ENCODE measurements around the gene ACTR3.

DNA sequence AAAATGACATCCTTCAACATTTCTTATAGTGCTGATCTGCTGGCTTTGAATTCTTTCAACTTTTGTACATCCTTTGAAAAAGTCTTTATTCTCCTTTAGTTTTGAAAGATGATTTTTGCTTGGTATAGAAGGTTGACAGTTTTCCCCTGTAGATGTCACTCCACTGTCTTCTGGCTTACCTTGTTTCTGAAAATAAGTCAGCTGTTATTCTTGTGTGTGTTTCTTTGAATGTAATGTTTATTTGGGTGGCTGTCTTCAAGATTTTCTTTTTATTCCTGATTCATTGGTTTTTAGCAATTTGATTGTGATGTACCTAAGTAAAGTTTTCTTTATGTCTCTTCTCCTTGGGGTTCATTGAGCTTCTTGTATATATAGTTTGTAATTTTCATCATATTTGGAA, 47.6 kb downstream of the ACTR3 start:
- no peak for TF ChIP-seq EZH2 (IDR thresholded peaks at IDR 0.05; ENCODE audit: borderline replicate concordance, low read length)
- TF ChIP-seq, protein P1, sequence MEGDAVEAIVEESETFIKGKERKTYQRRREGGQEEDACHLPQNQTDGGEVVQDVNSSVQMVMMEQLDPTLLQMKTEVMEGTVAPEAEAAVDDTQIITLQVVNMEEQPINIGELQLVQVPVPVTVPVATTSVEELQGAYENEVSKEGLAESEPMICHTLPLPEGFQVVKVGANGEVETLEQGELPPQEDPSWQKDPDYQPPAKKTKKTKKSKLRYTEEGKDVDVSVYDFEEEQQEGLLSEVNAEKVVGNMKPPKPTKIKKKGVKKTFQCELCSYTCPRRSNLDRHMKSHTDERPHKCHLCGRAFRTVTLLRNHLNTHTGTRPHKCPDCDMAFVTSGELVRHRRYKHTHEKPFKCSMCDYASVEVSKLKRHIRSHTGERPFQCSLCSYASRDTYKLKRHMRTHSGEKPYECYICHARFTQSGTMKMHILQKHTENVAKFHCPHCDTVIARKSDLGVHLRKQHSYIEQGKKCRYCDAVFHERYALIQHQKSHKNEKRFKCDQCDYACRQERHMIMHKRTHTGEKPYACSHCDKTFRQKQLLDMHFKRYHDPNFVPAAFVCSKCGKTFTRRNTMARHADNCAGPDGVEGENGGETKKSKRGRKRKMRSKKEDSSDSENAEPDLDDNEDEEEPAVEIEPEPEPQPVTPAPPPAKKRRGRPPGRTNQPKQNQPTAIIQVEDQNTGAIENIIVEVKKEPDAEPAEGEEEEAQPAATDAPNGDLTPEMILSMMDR (conservative IDR thresholded peaks at IDR 0.05 in 1 of 2, IDR thresholded peaks at IDR 0.05 in 1 of 2; ENCODE audit: extremely low read depth in 1 of 2, insufficient read depth in 1 of 2, low read depth in 1 of 2, low read length in 2 of 2), result no peak

All from mammary epithelial cell (primary cell).